ENCODE results near the gene BRDT.

- TF ChIP-seq EP300 (IDR thresholded peaks at IDR 0.05; ENCODE audit: borderline replicate concordance) (no peak), EGR1 (IDR thresholded peaks at IDR 0.05) (no peak), CEBPB (IDR thresholded peaks at IDR 0.05) (no peak), RAD21 (IDR thresholded peaks at IDR 0.05; ENCODE audit: low read depth) (no peak), NFIC (IDR thresholded peaks at IDR 0.05) (no peak), YY1 (IDR thresholded peaks at IDR 0.05; ENCODE audit: low read depth) (no peak), TEAD4 (IDR thresholded peaks at IDR 0.05) (no peak), CREB1 (IDR thresholded peaks at IDR 0.05; ENCODE audit: low read depth) (no peak), FOXM1 (IDR thresholded peaks at IDR 0.05; ENCODE audit: borderline replicate concordance, low read depth) (no peak), TAF1 (IDR thresholded peaks at IDR 0.05; ENCODE audit: low read depth) (no peak), MAX (IDR thresholded peaks at IDR 0.05) (no peak)
Measured at GRCh38 chr1:92016720-92017316, 67.6 kb downstream of the BRDT start.
